DND-41 (cell line): Measurements from ENCODE around the gene CBX5.

Experiments
- CTCF ChIP-seq: IDR thresholded peaks from 2 replicates; pipeline ENCODE4 v1.5.1; 2012; ENCODE audit warnings: borderline replicate concordance, low read length, moderate library complexity, mild to moderate bottlenecking; ENCODE audit not compliant: poor library complexity, severe bottlenecking; ENCODE audit errors: extremely low read depth
- EZH2 ChIP-seq: IDR thresholded peaks from 3 replicates; pipeline ENCODE4 v1.6.1; 2012; ENCODE audit warnings: borderline replicate concordance, low read depth, mild to moderate bottlenecking, moderate library complexity, low read length, inconsistent platforms; ENCODE audit not compliant: severe bottlenecking

GRCh38 chr12:54238531-54238930, 41.4 kb downstream of the CBX5 start:
- no peak for TF ChIP-seq CTCF
- TF ChIP-seq EZH2, result no peak
